Endothelial cell of umbilical vein (primary cell): ENCODE data around the gene RAI1.

Source experiments
- EZH2 ChIP-seq: IDR thresholded peaks from 2 replicates; pipeline ENCODE4 v1.6.1; 2012; ENCODE audit warnings: borderline replicate concordance, low read depth, mild to moderate bottlenecking, moderate library complexity, low read length, inconsistent platforms; ENCODE audit not compliant: severe bottlenecking
- FOS ChIP-seq: IDR thresholded peaks from 2 replicates; pipeline ENCODE4 v1.6.1; 2011; ENCODE audit warnings: mild to moderate bottlenecking, low read length, moderate library complexity, borderline replicate concordance; ENCODE audit not compliant: insufficient read depth
- GATA2 ChIP-seq: IDR thresholded peaks from 2 replicates; pipeline ENCODE4 v1.7.0; 2011; ENCODE audit warnings: low read depth, mild to moderate bottlenecking, moderate library complexity, mixed read lengths, low read length; ENCODE audit not compliant: insufficient read length, insufficient read depth
- JUN ChIP-seq: IDR thresholded peaks from 2 replicates; pipeline ENCODE4 v1.6.1; 2011; ENCODE audit warnings: borderline replicate concordance, low read depth; ENCODE audit not compliant: insufficient read length, insufficient read depth
- MYC ChIP-seq: IDR thresholded peaks from one replicate; pipeline ENCODE4 v1.6.1; 2011; ENCODE audit warnings: mild to moderate bottlenecking, low read depth, low read length
- POLR2A ChIP-seq: IDR thresholded peaks from 2 replicates; pipeline ENCODE4 v1.6.1; 2012; ENCODE audit warnings: low read depth, mild to moderate bottlenecking, control low read depth, low read length
- POLR2AphosphoS5 ChIP-seq: IDR thresholded peaks from 2 replicates; pipeline ENCODE4 v1.6.1; 2012; ENCODE audit warnings: low read depth, mild to moderate bottlenecking, control low read depth, low read length, moderate library complexity; ENCODE audit not compliant: insufficient read depth
- TF ChIP-seq, protein P1 (sequence below), 2 donors: IDR thresholded peaks; 1 replicate in 1 of 2; 2 replicates in 1 of 2; pipeline ENCODE4 v1.5.1; 2011; ENCODE audit warnings: low read length in 2 of 2, mild to moderate bottlenecking in 2 of 2, moderate library complexity in 2 of 2, control low read depth in 1 of 2, inconsistent platforms in 1 of 2, low read depth in 1 of 2; ENCODE audit not compliant: insufficient read depth in 1 of 2; ENCODE audit errors: extremely low read depth in 1 of 2
- TF ChIP-seq, protein P2 (sequence below): IDR thresholded peaks from 2 replicates; pipeline ENCODE4 v1.6.1; 2011; ENCODE audit not compliant: insufficient read depth, insufficient read length

DNA sequence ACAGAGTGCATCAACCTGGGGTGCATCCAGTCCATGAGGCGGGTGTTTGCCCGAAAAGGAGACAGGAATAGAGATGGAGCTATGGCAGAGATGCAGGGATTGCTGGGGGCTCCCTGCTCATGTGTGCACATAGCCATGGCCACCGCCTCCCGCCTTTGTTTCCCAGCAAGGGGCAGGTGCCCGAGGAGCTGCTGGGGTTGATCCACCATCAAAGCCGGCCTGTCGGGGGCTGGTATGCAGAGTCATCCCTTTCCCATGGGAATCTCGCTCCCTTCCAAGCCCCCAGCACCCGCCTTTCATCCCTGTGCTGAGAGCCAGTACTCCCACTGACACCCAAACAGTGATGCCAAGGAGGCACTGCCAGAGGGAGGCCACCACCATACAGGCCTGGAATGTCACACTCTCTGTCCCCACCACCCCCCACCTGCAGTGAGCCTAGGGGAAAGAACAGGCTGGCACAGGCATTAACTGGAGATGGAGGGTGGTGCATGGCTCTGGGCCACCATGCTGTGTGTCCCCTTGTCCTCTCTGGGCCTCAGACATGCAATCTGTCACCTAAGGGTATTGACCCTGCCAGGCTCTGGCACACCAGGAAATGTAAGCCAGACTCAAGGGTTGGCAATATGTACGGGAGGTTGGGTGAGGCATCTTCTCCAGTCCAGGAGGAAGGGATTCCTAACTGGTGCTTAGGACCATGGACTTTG is 90.4 kb downstream of the RAI1 start:
- TF ChIP-seq EZH2 = no peak
- TF ChIP-seq, protein P1, sequence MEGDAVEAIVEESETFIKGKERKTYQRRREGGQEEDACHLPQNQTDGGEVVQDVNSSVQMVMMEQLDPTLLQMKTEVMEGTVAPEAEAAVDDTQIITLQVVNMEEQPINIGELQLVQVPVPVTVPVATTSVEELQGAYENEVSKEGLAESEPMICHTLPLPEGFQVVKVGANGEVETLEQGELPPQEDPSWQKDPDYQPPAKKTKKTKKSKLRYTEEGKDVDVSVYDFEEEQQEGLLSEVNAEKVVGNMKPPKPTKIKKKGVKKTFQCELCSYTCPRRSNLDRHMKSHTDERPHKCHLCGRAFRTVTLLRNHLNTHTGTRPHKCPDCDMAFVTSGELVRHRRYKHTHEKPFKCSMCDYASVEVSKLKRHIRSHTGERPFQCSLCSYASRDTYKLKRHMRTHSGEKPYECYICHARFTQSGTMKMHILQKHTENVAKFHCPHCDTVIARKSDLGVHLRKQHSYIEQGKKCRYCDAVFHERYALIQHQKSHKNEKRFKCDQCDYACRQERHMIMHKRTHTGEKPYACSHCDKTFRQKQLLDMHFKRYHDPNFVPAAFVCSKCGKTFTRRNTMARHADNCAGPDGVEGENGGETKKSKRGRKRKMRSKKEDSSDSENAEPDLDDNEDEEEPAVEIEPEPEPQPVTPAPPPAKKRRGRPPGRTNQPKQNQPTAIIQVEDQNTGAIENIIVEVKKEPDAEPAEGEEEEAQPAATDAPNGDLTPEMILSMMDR (IDR thresholded peaks at IDR 0.05; ENCODE audit: extremely low read depth in 1 of 2, insufficient read depth in 1 of 2, low read depth in 1 of 2, low read length in 2 of 2) = no peak
- TF ChIP-seq POLR2AphosphoS5 = no peak
- TF ChIP-seq, protein P2, sequence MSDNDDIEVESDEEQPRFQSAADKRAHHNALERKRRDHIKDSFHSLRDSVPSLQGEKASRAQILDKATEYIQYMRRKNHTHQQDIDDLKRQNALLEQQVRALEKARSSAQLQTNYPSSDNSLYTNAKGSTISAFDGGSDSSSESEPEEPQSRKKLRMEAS = no peak
- TF ChIP-seq POLR2A = no peak
- TF ChIP-seq MYC = no peak
- TF ChIP-seq JUN = no peak
- TF ChIP-seq FOS = no peak
- TF ChIP-seq GATA2 = no peak
